PC-3 (cell line): ENCODE data around the gene EXOC2.

Source experiments
- EZH2 ChIP-seq: fragments of 300-600 bp; sonication (generic); IDR thresholded peaks from one replicate; pipeline ENCODE4 v1.6.1; 2017; ENCODE audit warnings: antibody characterized with exemption, mild to moderate bottlenecking, low read length; ENCODE audit not compliant: unreplicated experiment
- EZH2phosphoT487 ChIP-seq: fragments of 300-600 bp; sonication (generic); IDR thresholded peaks from 2 replicates; pipeline ENCODE4 v1.6.1; 2018; ENCODE audit warnings: mild to moderate bottlenecking, antibody characterized with exemption, low read length, borderline replicate concordance
- TF ChIP-seq, protein P1 (sequence below): fragments of 300-600 bp; sonication (generic); conservative IDR thresholded peaks from 2 replicates; pipeline ENCODE4 v1.5.1; 2017; ENCODE audit warnings: antibody characterized with exemption, low read depth, mild to moderate bottlenecking, low read length

DNA sequence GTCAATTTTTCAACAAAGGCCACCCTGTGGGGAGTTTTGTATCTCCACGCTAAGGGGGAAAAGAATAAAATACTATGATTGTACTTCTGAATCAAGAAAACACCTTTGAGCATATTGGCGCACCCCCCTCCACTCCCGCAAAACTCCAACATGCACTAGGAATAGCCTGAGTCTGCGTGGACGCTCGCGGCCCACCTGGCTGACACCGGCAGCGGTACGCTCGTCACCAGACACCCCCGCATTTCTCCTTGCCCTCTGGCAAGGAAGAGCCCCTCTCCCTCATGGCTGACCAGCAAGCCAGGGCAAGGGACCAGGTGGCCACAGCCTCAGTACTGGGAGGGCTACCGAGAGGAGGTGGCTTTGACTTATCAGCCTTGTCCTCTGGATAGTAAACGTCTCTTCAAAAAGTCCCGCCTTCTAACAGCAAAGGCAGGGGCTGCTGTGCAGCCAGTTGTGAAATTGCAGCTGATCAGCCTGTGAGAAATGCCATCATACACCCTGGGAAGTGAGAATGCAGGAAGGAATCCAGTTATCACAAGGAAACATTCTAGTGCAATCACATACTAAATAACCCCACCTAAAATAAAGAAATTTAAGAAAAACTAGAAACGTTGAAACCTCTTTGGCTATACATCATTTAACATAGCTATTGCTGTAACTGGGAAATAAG, 120.2 kb downstream of the EXOC2 start:
- TF ChIP-seq, protein P1, sequence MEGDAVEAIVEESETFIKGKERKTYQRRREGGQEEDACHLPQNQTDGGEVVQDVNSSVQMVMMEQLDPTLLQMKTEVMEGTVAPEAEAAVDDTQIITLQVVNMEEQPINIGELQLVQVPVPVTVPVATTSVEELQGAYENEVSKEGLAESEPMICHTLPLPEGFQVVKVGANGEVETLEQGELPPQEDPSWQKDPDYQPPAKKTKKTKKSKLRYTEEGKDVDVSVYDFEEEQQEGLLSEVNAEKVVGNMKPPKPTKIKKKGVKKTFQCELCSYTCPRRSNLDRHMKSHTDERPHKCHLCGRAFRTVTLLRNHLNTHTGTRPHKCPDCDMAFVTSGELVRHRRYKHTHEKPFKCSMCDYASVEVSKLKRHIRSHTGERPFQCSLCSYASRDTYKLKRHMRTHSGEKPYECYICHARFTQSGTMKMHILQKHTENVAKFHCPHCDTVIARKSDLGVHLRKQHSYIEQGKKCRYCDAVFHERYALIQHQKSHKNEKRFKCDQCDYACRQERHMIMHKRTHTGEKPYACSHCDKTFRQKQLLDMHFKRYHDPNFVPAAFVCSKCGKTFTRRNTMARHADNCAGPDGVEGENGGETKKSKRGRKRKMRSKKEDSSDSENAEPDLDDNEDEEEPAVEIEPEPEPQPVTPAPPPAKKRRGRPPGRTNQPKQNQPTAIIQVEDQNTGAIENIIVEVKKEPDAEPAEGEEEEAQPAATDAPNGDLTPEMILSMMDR, result no peak
- TF ChIP-seq EZH2phosphoT487 (no peak), EZH2 (no peak)
